ENCODE measurements around the gene ARPIN. TPM values are rescaled to one million over a fixed set of nuclear protein-coding genes. Genes with fewer than 3 reads are reported as not detected.

ARPIN gene
- polyA plus RNA-seq, 2 of the 4 experiments (the other 2 are of a cell fraction), result 17.2 to 20.3 TPM

DNA sequence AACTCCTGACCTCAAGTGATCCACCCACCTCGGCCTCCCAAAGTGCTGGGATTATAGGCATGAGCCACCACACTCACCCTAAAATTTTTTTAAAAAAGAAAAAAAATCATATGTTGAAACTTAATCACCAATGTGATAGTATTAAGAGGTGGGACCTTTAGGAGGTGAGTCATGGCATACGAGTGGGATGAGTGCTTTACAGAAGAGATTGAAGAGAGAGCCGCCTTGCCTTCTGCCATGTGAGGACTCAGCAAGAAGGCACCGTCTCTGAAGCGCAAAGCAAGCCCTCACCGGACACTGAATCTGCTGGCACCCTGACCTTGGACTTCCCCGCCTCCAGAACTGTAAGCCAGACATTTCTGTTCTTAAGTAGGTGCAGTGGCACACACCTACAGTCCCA, 5.5 kb downstream of the ARPIN start:
- CTCF ChIA-PET, result interaction anchor here (0.6 to 4.5 kb wide), 4 partner anchors 8 to 202 kb away, joined by 3 to 25 read pairs (median 3); no protein-coding TSS in a partner anchor
- Histone ChIP-seq H3K4me2 (no peak overlapping the region), H3K4me3 (no peak overlapping the region), H3K9me3 (no peaks in the 10 kb centered on the region), H3K4me1 (peaks cover 7% of the 10 kb centered on the region), H3K27ac (no peak overlapping the region)
- WGBS (ENCODE audit: missing lambda C conversion rate), result 91% methylated on average over 7 of the region's 7 CpGs
- POLR2A ChIA-PET, result no interaction called here
- DNase-seq (ENCODE audit: low read depth in 1 of 2, low spot score in 1 of 2) (no peak), ATAC-seq (no peak), FAIRE-seq (no peak)
- no peak for TF ChIP-seq CHD2 (IDR thresholded peaks at IDR 0.05; ENCODE audit: low read length, partially characterized antibody)
- TF ChIP-seq FOSL2 (IDR thresholded peaks at IDR 0.05), result no peak
- peak; percentile 11; the same call in 1 of the 2 replicates for TF ChIP-seq FOSL2 (CRISPR knock-in tag; IDR thresholded peaks at IDR 0.05)

DNA sequence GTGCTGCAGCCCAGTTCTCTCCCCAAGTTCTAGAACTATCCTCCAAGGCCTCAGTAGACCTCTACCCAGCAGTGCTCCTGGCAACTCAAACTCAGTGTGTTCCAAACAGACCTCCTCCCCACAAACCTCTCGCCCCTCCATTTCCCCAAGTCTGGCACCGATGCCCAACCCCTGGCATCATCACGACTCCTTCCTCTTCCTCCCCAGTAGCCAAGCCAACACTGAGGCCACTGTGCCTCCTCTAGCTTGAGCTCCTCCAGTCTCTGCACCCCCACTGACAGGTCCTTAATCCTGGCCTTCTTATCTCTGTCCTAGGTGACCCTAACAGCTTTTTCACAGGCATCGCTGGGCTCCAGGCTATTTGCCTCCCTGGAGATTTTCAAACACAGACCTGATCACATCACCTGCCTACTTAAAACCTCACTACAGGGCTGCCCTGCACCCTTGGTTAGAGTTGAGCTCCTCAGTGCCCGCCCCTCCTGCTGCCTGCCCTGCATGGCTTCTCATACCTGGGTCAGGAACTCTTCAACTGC, 6.8 kb downstream of the ARPIN start:
- FAIRE-seq (no peak), ATAC-seq (no peak), DNase-seq (ENCODE audit: low read depth in 1 of 2, low spot score in 1 of 2) (no peak)
- ChIA-PET POLR2A (no interaction called here), CTCF (interaction anchor here (1.0 to 4.5 kb wide), 3 partner anchors 10 to 165 kb away, joined by 3 to 25 read pairs (median 3); no protein-coding TSS in a partner anchor)
- H3K4me1 ChIP-seq, result no peaks in the 10 kb centered on the region
- 91% methylated on average over 5 of the region's 5 CpGs for WGBS (ENCODE audit: missing lambda C conversion rate)
- H3K27ac ChIP-seq, result no peak overlapping the region
- no peak overlapping the region for H3K4me2 ChIP-seq
- no peaks in the 10 kb centered on the region for H3K9me3 ChIP-seq
- TF ChIP-seq, protein P1, sequence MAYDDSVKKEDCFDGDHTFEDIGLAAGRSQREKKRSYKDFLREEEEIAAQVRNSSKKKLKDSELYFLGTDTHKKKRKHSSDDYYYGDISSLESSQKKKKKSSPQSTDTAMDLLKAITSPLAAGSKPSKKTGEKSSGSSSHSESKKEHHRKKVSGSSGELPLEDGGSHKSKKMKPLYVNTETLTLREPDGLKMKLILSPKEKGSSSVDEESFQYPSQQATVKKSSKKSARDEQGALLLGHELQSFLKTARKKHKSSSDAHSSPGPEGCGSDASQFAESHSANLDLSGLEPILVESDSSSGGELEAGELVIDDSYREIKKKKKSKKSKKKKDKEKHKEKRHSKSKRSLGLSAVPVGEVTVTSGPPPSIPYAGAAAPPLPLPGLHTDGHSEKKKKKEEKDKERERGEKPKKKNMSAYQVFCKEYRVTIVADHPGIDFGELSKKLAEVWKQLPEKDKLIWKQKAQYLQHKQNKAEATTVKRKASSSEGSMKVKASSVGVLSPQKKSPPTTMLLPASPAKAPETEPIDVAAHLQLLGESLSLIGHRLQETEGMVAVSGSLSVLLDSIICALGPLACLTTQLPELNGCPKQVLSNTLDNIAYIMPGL (CRISPR knock-in tag; IDR thresholded peaks at IDR 0.05; ENCODE audit: borderline replicate concordance), result no peak
- no peak for TF ChIP-seq EHF (CRISPR knock-in tag; IDR thresholded peaks at IDR 0.05)
- no peak for TF ChIP-seq RARB (CRISPR knock-in tag; IDR thresholded peaks at IDR 0.05)
- TF ChIP-seq, protein P2, sequence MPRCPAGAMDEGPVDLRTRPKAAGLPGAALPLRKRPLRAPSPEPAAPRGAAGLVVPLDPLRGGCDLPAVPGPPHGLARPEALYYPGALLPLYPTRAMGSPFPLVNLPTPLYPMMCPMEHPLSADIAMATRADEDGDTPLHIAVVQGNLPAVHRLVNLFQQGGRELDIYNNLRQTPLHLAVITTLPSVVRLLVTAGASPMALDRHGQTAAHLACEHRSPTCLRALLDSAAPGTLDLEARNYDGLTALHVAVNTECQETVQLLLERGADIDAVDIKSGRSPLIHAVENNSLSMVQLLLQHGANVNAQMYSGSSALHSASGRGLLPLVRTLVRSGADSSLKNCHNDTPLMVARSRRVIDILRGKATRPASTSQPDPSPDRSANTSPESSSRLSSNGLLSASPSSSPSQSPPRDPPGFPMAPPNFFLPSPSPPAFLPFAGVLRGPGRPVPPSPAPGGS (IDR thresholded peaks at IDR 0.05), result no peak
- TF ChIP-seq CBX2 (IDR thresholded peaks at IDR 0.05; ENCODE audit: borderline replicate concordance, low read depth), result no peak
- TF ChIP-seq RNF2 (IDR thresholded peaks at IDR 0.05; ENCODE audit: borderline replicate concordance, low read depth), result no peak
- no peak for TF ChIP-seq RAD21 (conservative IDR thresholded peaks at IDR 0.05 in 1 of 2, IDR thresholded peaks at IDR 0.05 in 1 of 2)
- no peak for TF ChIP-seq EP300 (IDR thresholded peaks at IDR 0.05)
- no peak for TF ChIP-seq FOSB (CRISPR knock-in tag; IDR thresholded peaks at IDR 0.05)
- no peak for TF ChIP-seq SREBF2 (IDR thresholded peaks at IDR 0.05)
- TF ChIP-seq TFCP2L1 (CRISPR knock-in tag; IDR thresholded peaks at IDR 0.05), result no peak
- no peak overlapping the region for H3K4me3 ChIP-seq

DNA sequence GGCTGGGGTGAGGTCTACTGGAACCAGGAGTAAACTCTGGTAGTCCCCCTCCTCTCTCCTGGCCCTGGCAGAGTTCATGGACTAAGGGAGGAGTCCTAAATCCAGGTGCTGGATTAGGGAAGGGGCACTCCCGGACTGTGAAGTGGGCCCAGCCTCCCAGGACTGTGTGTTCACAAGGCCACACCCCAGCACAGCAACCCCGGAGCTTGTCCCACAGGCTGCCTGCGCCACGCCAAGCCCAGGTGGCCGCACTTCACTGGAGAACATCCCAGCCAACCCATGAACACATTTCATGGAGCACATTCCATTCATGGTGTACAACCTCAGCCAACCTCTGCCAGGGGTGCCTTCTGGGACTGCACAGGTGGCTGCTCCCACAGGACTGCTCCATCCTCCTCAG, 8.2 kb downstream of the ARPIN start:
- CTCF ChIA-PET, result interaction anchor here (1.0 to 4.5 kb wide), 4 partner anchors 12 to 166 kb away, joined by 3 to 25 read pairs (median 4); no protein-coding TSS in a partner anchor
- 92% methylated on average over 5 of the region's 5 CpGs for WGBS (ENCODE audit: missing lambda C conversion rate)
- TF ChIP-seq HDAC2 (IDR thresholded peaks at IDR 0.05) (no peak), ZSCAN20 (CRISPR knock-in tag; IDR thresholded peaks at IDR 0.05) (no peak), USF2 (IDR thresholded peaks at IDR 0.05) (no peak), ZNF302 (CRISPR knock-in tag; IDR thresholded peaks at IDR 0.05) (no peak), ELK1 (IDR thresholded peaks at IDR 0.05; ENCODE audit: low read depth, low read length) (no peak), ZC3H11A (IDR thresholded peaks at IDR 0.05) (no peak), GATA3 (IDR thresholded peaks at IDR 0.05; ENCODE audit: borderline replicate concordance) (no peak)
- TF ChIP-seq, protein P3, sequence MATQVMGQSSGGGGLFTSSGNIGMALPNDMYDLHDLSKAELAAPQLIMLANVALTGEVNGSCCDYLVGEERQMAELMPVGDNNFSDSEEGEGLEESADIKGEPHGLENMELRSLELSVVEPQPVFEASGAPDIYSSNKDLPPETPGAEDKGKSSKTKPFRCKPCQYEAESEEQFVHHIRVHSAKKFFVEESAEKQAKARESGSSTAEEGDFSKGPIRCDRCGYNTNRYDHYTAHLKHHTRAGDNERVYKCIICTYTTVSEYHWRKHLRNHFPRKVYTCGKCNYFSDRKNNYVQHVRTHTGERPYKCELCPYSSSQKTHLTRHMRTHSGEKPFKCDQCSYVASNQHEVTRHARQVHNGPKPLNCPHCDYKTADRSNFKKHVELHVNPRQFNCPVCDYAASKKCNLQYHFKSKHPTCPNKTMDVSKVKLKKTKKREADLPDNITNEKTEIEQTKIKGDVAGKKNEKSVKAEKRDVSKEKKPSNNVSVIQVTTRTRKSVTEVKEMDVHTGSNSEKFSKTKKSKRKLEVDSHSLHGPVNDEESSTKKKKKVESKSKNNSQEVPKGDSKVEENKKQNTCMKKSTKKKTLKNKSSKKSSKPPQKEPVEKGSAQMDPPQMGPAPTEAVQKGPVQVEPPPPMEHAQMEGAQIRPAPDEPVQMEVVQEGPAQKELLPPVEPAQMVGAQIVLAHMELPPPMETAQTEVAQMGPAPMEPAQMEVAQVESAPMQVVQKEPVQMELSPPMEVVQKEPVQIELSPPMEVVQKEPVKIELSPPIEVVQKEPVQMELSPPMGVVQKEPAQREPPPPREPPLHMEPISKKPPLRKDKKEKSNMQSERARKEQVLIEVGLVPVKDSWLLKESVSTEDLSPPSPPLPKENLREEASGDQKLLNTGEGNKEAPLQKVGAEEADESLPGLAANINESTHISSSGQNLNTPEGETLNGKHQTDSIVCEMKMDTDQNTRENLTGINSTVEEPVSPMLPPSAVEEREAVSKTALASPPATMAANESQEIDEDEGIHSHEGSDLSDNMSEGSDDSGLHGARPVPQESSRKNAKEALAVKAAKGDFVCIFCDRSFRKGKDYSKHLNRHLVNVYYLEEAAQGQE (IDR thresholded peaks at IDR 0.05), result no peak

More for the DNA sequence above, 8.2 kb downstream of the ARPIN start:
- H3K4me3 ChIP-seq, result no peak overlapping the region
- FAIRE-seq (no peak), ATAC-seq (no peak), DNase-seq (ENCODE audit: low read depth in 1 of 2, low spot score in 1 of 2) (no peak)
- POLR2A ChIA-PET, result no interaction called here
- H3K4me1 ChIP-seq, result no peaks in the 10 kb centered on the region
- H3K27ac ChIP-seq, result no peak overlapping the region
- no peaks in the 10 kb centered on the region for H3K9me3 ChIP-seq
- no peak overlapping the region for H3K4me2 ChIP-seq

Measured in A549 (cell line).